ENCODE results near the gene ZNF576.
"Not testable (repeated sequence)": the region's sequence is repeated elsewhere in the genome, so short reads cannot be mapped to it uniquely, and the experiment has no call there.

The ZNF576 gene

GRCh38 chr19:43600326-43600725, 3.9 kb downstream of the ZNF576 start:
- DNase-seq = not testable (repeated sequence)

- DNase-seq = no peak
These were observed 9.6 kb downstream of the ZNF576 start for GRCh38 chr19:43605875-43606568.

- no peak for DNase-seq
These were observed 10.3 kb downstream of the ZNF576 start for GRCh38 chr19:43606569-43607229.

GRCh38 chr19:43607238-43608205, 11.1 kb downstream of the ZNF576 start:
- DNase-seq = no peak

- DNase-seq = no peak
These were observed 13.5 kb downstream of the ZNF576 start for GRCh38 chr19:43609872-43610271.

- no peak for DNase-seq
These were observed 14.1 kb downstream of the ZNF576 start for GRCh38 chr19:43610493-43610892.

- no peak for DNase-seq
These were observed 15.4 kb downstream of the ZNF576 start, which contains the start of gene SRRM5 for GRCh38 chr19:43611788-43612187. TSS of gene SRRM5 (plus strand) at chr19:43612088. CDS start at chr19:43612122, 34 bp downstream.

- no peak for DNase-seq
These were observed 16.0 kb downstream of the ZNF576 start for GRCh38 chr19:43612374-43612773.

- DNase-seq = no peak
These were observed 19.9 kb downstream of the ZNF576 start for GRCh38 chr19:43616306-43616705.

GRCh38 chr19:43616954-43617353, 20.6 kb downstream of the ZNF576 start:
- no peak for DNase-seq

GRCh38 chr19:43618921-43619261, 22.5 kb downstream of the ZNF576 start:
- DNase-seq = no peak

GRCh38 chr19:43619262-43620060, 23.1 kb downstream of the ZNF576 start, which contains the start of gene ZNF428:
TSS of gene ZNF428 (minus strand) at chr19:43619629. CDS start at chr19:43614304, 5,325 bp downstream.
- DNase-seq = peak; percentile 82

- peak; percentile 71 for DNase-seq
These were observed 23.9 kb downstream of the ZNF576 start for GRCh38 chr19:43620061-43621001.

- no peak for DNase-seq
These were observed 25.7 kb downstream of the ZNF576 start for GRCh38 chr19:43622070-43622469.

- no peak for DNase-seq
These were observed 26.6 kb downstream of the ZNF576 start for GRCh38 chr19:43622956-43623355.

GRCh38 chr19:43623889-43624670, 27.7 kb downstream of the ZNF576 start:
- no peak for DNase-seq

- DNase-seq = peak; percentile 71
These were observed 28.5 kb downstream of the ZNF576 start for GRCh38 chr19:43624933-43625332.

- DNase-seq = no peak
These were observed 29.7 kb downstream of the ZNF576 start for GRCh38 chr19:43625918-43626579.

GRCh38 chr19:43626838-43627237, 30.4 kb downstream of the ZNF576 start:
- no peak for DNase-seq

All from activated effector memory CD4-positive, alpha-beta T cell treated with Interleukin-2 at 50 U/mL for 16 hours (primary cell).